Choroid plexus epithelial cell (primary cell): ENCODE measurements around the gene TRPM5.

ENCODE experiments used
- DNase-seq: peaks from one replicate; pipeline ENCODE4 v3.0.0-alpha.2; 2010; ENCODE audit warnings: low read depth
- H3K4me3 ChIP-seq: 2 replicates; pipeline ENCODE4 v1.5.1; 2011; ENCODE audit warnings: low read depth, mild to moderate bottlenecking, control low read depth, low read length, moderate library complexity
- CTCF ChIP-seq: conservative IDR thresholded peaks from 2 replicates; pipeline ENCODE4 v1.5.1; 2011; ENCODE audit warnings: low read depth, mild to moderate bottlenecking, control low read depth, inconsistent platforms, low read length, moderate library complexity

TRPM5 gene

DNA sequence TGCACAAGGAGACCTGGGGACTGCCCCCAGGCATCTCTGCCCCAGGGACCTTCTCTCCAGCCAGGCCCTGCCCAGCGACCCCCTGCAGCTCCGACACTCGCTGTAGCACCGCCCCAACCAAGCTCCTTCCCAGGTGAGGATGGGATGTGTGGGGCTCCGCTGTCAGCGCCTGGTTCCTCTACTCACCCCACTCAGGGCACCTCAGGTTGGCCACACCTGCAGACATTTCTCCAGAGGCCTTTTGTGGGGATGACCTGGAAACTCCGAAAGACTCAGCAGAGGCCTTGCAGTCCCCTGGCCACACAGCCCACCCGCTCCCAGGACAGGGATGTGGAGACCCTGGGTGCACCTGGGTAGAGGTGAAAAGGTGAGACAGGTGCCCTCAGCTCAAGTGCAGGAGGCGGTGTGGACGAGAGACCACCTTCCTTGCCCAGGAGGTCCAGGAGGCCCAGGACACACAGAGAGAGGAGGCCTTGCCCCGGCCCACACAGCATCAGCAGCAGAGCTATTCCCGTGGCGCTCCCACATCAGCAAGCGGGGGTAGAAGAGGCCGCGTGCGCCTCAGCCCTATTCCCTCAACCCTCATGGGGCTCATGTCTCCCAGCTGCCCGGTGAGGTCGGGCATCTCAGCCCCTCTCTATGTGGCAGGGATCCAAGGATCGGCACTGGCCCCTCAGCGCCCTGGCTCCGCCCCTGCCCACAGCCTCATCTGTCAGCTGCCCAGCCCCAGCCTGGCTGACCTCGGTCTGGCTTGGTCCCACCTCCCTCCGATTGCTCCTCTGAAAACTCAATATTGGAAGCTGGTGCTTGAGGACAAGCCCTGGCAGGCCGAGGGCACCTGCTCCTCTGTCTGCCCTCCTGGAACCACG lies 20.9 kb downstream of the TRPM5 start:
- DNase-seq: no peak
- H3K4me3 ChIP-seq: no peak overlapping the region
- no peak for TF ChIP-seq CTCF

DNA sequence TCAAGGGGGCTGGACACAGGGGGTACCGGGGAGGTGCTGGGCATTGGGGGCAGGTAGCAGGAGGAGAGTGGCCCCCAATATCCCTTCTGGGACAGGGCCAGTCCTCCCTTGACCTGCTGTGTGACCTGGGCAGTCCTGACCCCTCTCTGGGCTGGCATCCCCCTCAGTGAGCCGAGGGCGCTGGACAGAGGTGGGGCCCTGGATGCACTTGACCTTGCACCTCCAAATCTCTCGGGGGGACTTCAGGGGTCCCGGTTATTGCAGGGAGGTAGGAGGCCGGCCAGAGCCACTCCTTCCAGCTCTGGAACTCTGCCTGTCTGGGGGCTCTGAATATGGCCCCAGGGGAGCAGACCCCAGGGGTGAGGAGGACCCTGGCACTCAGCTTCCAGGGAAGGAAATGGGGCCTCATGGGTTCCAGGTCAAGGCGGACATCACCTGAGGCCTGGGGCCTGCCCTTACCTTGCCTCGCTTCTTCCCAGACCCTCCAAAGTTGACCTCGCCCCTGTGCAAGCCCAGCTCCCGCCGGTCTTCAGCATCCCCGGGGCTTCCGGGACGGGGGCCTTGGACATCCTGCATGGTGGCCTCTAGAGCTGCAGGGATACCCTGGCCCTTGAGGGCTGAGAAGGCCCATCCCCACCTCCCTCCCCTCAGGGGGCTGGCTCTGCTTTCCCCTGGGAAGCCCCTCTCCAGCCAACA lies 21.7 kb downstream of the TRPM5 start:
- no peak overlapping the region for H3K4me3 ChIP-seq
- no peak for TF ChIP-seq CTCF
- no peak for DNase-seq

GRCh38 chr11:2421996-2422395 lies 22.3 kb downstream of the TRPM5 start:
- no peak for DNase-seq
- TF ChIP-seq CTCF: no peak
- H3K4me3 ChIP-seq: no peak overlapping the region

GRCh38 chr11:2421226-2421994 lies 22.9 kb downstream of the TRPM5 start:
- H3K4me3 ChIP-seq: no peak overlapping the region
- TF ChIP-seq CTCF: no peak
- DNase-seq: no peak

GRCh38 chr11:2420502-2421225 lies 23.6 kb downstream of the TRPM5 start:
- no peak overlapping the region for H3K4me3 ChIP-seq
- peak; percentile 78 for DNase-seq
- TF ChIP-seq CTCF: peak; percentile 93

DNA sequence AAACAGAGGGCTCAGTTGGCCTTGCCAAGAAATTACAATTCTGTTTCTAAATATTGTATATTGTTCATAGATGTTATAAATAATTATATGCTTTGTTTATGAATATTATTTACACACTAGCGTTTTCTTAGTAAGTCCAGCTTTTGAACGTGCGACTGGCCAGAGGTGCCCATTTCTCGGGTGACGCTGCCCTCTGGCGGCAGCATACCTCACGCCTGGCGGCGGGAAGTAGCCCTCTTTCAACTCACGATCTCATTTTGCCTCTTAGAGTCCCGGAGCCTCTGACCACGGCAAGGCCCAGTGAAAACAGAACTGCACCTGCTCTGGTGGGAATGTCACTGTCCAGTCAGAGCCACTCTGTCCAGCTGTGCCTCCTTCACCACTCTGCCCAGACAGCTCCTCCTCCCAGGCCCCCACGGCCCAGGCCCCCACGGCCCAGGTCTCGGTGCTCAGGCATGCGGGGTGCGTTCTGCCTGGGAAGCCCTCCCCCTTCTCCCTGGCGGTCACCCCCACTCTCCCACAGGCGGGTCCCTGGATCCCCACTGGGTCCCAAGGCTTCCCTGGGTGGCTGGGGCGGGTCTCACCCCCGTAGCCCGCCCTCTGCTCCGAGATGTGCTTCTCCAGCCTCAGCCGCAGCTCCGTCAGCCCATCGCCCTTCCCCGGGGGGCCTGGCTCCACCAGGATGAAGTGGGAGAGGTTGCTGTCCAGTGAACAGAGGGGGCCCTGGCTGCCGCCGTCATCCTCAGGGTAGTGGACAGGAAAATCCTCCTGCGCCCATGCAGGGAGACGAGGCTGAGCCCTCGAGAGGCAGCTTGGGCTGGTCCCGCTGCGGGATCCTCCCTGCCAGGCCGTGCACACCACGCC lies 24.4 kb downstream of the TRPM5 start:
- peak; percentile 94 for TF ChIP-seq CTCF
- H3K4me3 ChIP-seq: no peak overlapping the region
- DNase-seq: peak; percentile 86
